Retinal pigment epithelial cell (primary cell): ENCODE measurements around the gene PNPLA5.

Experiments
- DNase-seq: peaks from one replicate; pipeline ENCODE4 v3.0.0-alpha.2; 2010; ENCODE audit warnings: low read depth
- H3K4me3 ChIP-seq: 2 replicates; pipeline ENCODE4 v1.5.1; 2011; ENCODE audit warnings: mild to moderate bottlenecking, low read length, control low read depth, moderate library complexity
- CTCF ChIP-seq: conservative IDR thresholded peaks from 2 replicates; pipeline ENCODE4 v1.5.1; 2011; ENCODE audit warnings: low read depth, low read length, control low read depth, inconsistent platforms

Gene PNPLA5

GRCh38 chr22:43892183-43892894 lies 526 bp upstream of the PNPLA5 start:
- no peak for DNase-seq
- no peak overlapping the region for H3K4me3 ChIP-seq
- no peak for TF ChIP-seq CTCF

GRCh38 chr22:43890901-43891331 lies 897 bp downstream of the PNPLA5 start:
- TF ChIP-seq CTCF: no peak
- peak overlapping the region; percentile 23 for H3K4me3 ChIP-seq
- no peak for DNase-seq

- DNase-seq: no peak
- TF ChIP-seq CTCF: peak; percentile 20
Observed at GRCh38 chr22:43889860-43890253, 2.0 kb downstream of the PNPLA5 start.

GRCh38 chr22:43889201-43889859 lies 2.5 kb downstream of the PNPLA5 start:
- no peak for DNase-seq
- H3K4me3 ChIP-seq: no peak overlapping the region
- no peak for TF ChIP-seq CTCF

More at GRCh38 chr22:43889860-43890253, 2.0 kb downstream of the PNPLA5 start:
- H3K4me3 ChIP-seq: no peak overlapping the region

GRCh38 chr22:43888740-43889139 lies 3.1 kb downstream of the PNPLA5 start:
- no peak overlapping the region for H3K4me3 ChIP-seq
- TF ChIP-seq CTCF: no peak
- no peak for DNase-seq

- TF ChIP-seq CTCF: no peak
- DNase-seq: no peak
- H3K4me3 ChIP-seq: no peak overlapping the region
Observed at GRCh38 chr22:43887391-43887790, 4.4 kb downstream of the PNPLA5 start.

- H3K4me3 ChIP-seq: no peak overlapping the region
- TF ChIP-seq CTCF: no peak
- DNase-seq: no peak
Observed at GRCh38 chr22:43886231-43886630, 5.6 kb downstream of the PNPLA5 start.
